ENCODE measurements around the gene TSHZ3.

GRCh38 chr19:31397308-31397707 is 48.1 kb upstream of the TSHZ3 start:
- TF ChIP-seq POLR2AphosphoS5 (IDR thresholded peaks at IDR 0.05) = no peak
- TF ChIP-seq CTCF (IDR thresholded peaks at IDR 0.05) = no peak
- TF ChIP-seq EP300 (IDR thresholded peaks at IDR 0.05) = no peak

All from sigmoid colon (tissue), 4 donors.